NCI-H1048 (cell line): ENCODE measurements around the gene FGF9.
A peak's percentile ranks its signal among the peaks of the same experiment; 100 is the strongest.

Experiments used
- DNase-seq: peaks from one replicate; lab custom pipeline; 2025; lab: John Stamatoyannopoulos, UW

FGF9 gene

DNA sequence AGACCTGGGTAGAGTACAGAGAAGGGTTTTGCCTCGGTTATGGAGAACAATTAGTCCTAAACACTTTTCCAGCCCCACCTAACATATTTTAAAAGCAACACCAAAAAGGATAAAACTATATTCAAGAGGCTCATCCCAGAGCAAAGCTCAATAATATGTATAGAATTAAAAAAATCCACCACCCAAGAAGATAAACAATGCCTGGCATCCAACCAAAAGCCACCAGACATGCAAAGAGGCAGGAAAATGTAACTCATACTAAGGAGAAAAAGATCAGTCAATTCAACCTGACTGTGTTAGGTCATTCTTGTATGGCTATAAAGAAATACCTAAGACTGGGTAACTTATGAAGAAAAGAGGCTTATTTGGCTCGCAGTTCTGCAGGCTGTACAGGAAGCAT, 39.3 kb downstream of the FGF9 start:
- DNase-seq, result no peak

DNA sequence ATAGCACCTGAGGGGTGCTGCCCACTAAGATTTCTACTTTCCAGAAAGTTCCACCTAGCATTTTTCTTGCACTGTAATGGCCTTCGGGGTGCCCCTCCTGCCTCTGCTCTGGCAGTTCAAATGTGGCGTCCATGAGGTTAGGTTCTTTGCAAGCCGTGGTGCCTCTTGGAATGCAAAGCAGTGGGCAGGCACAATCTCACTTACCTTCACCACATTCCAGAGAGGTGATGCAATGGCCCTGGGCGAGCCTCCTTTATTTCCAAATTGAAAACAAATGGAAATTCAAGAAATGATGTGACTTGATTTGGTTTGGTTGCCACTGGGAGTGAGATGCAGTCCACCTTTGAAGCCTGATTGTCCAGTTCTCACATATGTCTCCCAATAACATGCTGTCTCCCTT, 46.9 kb downstream of the FGF9 start:
- peak; percentile 1 for DNase-seq

DNA sequence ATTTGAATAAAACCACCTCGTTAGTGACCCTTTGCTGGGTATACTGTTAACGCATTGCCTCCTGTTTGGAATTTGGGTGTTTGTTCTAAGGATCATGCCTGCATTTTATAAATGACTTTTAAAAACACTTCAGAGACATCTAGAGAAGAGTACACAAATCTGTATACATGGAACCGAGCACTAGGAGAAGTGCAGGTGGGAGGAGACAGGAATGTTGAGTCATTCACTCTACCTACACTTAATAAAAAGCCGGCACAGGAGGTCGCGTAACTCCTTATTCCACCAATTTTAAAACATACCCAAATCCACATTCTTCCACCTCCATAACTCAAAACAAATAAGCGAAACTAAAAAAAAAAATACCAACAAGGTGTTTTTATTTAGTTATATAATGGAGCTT, 48.6 kb downstream of the FGF9 start:
- no peak for DNase-seq

DNA sequence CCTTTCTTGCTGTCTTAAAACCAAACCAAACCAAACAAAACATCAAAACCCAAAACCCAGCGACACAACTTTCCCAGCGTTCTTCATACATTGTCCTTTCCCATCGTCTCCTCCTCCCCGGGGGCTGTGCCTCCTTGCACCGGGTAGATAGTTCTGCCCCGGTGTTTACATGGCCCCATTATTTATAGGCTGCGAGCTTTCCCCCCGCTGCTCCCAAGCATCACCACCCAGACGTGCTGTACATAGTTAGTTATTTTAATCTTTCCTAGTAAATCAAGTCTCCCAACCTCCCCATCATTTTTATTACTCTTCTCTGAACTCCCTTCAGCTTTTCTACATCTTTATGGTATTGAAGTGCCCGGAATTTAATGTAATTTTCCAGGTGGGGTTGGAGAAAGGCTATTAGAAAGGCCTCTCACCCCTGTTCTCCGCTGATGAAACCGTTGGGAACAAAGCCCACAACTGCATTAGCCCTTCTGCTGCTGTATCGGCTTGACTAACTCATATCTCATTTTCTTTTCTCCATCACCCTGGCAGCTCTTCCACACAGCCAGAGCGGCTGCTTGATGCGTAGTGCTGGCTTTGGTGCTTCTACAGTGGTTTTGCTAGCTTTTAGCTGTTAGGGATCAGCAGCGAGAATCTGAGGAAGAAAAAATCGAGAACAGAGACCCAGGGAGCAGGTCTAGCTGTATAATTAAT, 53.1 kb downstream of the FGF9 start:
- DNase-seq, result no peak

DNA sequence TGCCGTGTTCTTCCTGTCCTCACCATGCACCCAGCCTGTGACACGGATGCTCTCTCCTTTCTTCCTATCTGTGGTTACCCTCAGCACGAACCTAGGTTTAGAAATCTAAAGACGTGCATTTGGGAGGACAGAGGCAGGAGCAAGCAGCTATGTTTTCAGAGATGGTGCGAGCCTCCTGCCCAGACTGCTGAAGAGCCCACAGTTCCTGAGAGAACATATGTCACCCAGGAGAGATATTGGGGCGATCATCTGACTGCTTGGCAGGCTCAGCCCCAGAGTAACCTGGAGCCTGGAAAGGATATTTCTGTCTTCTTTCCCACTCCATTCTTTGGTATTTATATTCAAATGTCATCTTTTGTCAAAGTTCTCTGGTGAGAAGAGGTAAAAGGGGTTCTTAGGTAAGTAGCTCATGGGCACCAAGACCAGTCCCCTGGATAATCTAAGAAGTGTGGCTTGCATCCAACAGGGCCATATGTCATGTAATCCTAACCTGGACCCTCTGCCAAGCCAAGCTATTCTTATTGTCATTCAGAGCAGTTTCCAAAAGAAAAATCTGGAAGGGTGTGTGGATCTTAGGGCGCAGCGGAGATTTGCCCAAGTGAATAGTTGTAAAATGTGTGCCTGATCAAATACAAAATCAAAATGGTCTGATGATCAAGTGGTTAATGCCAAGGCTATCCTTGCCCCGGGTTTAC, 59.5 kb downstream of the FGF9 start:
- DNase-seq, result no peak

DNA sequence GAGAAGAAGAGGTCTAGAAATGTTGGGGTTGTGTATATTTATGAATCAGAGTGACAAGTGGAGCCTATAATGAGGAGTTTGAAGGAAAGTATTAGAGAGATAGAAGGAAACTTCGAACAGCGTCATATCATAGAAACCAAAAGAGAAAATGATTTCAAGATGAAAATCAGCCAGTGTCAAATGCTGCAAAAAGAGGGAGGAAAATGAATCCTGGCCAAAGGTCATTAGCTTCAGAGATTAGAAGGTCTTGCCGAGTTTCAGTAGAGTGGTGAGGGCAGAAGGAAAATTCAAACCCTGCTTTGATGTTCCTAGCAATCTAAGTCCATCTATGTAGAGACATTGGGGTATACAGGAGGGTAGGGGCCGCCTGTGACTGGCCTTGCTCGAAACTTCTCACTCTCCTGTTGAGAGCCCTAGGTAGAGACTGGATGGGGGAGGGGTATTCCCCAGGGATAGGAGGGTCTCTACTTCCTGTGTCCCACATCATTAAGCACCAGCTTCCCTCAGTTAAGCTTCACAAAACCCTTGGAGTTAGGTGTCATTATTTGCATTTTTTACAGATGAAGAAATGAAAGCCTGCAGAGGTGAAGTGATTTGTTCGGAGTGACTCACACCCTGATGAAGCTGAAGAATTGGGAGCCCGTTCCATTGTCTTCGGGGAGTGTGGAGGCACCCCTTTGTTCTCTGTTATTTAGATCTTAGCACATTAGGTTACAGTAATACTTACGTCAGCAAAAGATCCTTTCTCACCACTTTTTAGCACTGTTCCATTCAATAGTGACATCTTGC, 62.8 kb downstream of the FGF9 start:
- DNase-seq, result no peak

DNA sequence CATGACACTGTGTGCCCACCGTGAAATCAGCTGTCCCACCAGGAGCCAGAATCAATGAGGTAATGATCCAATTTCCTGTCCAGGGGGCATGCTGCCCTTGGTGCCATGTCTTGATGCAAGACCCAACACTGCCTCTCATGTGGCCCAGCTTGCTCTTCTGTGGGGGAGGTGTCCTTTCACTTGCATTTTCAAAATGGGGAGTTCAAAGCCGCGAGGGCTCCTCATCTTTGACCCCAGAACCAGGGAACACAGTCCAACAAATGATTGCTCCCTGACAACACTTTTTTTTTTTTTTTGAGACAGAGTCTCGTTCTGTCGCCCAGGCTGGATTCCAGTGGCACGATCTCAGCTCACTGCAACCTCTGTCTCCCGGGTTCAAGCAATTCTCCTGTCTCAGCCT, 64.1 kb downstream of the FGF9 start:
- no peak for DNase-seq

DNA sequence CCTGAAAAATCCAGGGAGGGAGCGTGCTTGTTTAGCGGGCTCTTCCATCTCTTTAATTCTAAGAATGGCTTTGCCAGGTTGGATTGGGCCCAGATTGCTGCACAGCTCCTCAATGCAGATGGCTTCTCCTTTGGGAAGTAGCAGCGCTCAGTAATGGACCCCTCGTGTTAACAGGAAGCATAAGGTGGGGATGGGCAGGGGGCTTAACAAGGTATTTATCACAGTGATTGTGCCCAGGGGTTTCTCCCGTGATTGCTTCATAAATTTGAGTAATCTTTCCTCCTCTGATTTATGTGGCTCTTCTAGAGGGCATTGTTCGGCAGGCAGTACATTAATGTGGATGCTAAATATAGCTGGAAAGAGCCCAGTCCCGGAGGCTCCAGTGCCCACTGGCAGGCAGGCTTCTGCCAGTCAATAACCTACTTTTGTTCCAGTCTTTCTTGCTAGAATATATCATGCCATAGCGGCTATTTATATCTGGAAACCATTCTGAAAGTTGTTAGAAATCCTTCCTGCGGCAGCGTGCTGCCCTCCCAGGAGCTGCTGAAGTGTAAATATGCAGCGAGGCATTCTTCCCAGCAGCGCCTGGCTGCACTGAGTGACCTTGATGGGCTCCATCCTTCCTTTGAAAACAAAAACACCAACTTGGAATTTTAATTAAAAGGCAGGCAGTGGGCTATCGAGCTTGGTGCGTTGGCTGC, 65.0 kb downstream of the FGF9 start:
- DNase-seq, result no peak

DNA sequence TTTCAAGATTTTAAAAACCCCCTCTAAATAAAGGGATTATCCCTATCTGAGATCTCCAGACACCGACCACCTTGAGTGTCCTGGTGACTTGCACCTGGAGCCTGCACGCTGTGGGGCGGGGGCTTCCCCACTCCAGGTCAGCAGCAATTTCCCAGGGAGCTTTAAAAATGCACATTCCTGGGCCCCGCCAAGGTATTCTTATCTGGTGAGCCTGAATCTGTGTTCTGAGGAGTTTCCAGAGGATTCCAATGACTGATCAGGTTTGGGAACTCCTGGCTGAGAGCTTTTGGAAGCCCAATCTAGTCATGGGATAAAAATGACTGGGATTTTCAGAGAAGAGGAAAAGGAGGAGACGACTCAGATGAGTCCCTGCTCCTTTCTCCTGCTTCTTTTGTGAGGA, 66.1 kb downstream of the FGF9 start:
- no peak for DNase-seq

DNA sequence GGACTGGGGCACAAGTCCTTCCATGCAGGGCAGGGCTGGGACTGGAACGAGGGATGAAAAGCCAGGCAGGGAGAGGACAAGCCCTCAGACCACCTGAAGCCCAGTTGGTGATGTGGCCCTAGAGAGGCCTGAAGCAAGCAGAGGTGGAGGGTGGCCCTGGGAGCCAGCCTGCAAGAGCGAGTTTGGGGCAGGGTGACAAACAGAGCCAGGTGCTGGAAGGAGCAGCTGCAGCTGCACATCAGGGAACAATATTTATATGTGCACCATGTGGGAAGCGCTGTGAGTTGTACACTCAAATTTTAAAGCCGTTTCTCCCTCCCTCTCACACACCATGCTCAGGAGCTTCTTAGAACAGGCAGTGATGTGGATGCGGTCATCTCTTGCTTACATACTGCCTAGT, 67.8 kb downstream of the FGF9 start:
- no peak for DNase-seq

DNA sequence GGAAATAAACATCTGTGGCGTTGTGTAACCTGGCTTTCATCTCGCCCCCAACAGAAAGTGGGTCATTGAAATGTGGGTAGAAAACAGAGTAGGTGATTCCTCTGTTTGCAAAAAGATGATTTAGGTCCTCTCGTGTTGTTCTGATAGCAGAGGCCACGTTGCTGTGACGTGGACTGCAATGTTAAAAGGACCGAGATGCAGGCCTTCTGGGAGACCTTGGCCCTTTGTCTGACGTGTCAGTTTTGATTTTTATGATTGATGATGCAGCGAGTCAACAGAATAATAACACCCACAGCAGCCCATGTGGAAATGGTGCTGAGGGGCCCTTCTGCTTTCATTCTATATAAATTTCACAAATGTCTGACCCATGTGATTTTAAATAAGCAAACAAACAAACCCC, 68.9 kb downstream of the FGF9 start:
- no peak for DNase-seq

DNA sequence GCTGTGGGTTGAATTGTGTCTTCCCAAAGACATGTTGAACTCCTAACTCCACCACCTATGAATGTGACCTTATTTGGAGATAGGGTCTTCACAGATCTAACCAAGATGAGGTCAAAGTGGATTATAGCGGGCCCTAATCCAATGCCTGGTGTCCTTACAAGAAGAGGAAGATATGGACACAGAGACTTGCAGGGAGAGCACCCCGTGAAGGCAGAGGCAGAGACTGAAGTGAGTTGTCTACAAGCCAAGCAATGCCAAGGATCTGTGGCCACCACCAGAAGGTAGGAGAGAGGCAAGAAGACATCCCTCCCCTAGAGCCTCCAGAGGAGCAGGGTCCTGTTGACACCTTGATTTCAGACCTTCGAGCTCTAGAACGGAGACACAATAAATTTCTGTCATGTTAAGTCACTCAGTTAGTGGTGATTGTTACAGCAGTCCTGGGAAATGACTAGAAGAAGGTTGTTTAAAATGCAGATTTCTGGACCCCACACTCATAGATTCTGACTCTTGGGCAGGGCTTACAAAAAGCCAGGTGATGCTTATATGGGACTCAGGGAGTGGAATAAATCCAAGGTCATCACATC, 70.6 kb downstream of the FGF9 start:
- no peak for DNase-seq

DNA sequence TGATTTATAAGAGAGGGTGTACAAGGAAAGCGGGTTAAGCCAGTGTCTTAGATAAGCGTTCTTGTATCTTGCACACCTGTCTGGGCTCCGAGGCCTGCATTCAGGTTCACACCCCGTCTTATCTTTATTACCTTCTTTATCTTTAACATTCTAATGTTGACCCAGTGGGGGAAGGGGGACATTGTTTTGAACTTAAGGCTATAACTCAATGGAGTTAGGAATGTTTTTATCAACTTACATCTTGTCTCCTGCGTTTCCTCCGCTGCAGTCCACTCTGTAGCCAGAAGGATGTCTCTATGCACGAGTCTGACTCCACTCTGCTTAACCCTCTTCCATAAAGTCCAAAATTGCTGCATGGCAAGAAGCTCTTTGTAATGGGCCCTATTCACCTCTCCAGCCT, 71.2 kb downstream of the FGF9 start:
- no peak for DNase-seq

DNA sequence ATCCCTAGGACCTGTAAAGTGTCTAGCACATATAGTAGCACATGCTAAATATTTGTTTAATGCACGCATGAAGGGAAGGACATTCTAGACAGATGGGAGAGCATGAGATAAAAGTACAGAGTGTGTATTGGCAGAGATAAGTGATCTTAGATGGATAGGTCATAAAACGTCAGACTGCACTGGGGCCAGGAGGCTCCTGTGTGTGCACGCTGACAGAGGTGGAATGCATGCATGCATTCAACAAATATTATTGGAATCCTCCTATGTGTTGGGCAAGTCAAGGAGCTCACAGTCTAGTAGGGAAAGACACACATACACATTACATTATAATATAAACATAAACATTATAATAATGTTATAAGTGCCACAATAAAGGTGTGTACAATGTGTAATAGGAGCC, 73.3 kb downstream of the FGF9 start:
- no peak for DNase-seq

DNA sequence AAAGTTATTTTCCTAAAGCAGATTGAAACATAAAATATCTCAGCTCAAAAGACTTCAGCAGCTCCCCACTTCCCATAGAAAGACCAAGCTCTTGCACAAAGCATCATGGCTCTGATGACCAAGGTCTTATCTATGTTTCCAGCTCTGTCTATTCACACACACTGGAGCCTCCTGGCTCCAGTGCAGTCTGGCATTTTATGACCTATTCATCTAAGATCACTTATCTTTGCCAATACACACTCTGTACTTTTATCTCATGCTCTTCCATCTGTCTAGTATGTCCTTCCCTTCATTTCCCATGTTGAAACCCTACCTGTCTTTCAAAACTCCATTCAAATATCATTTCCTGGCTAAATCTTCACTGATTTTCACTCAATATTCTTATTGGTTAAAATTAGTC, 74.4 kb downstream of the FGF9 start:
- no peak for DNase-seq

DNA sequence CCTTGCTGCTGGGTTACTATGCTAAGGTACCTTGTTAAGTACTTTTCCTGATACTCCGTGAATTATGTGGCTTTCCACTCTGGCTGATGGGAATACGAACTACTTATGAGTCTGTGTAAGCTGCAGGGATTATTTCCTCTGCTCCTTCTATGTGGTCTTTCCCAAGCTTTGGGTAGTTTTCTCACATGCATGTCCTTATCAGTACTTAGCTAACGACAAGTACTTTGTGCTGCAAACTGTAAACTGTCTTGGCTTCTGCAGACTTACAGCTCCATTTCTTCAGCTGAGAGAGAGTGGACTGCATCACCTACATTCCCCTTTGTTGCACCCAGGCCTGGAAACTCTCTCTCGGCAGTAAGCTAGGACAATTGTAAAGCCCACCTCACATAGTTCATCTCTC, 76.6 kb downstream of the FGF9 start:
- DNase-seq, result no peak

DNA sequence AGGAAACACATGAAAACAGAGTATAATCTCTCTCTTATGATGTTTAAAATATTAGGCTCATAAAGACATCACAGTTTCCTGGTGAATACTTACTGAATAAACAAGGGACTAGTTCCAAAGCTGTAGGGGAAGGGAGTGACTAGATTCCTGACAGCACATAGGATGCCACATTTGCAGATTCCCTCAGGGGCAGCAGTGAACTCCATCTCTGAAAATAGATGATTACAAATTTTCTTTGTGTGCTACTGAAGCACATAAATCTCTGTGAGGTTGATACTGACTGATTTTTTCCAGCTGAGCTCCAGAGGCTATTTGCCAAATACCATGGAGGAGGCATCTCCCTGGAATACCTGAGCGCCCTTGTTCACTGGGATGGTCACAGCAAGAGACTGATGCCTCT, 77.3 kb downstream of the FGF9 start:
- no peak for DNase-seq

DNA sequence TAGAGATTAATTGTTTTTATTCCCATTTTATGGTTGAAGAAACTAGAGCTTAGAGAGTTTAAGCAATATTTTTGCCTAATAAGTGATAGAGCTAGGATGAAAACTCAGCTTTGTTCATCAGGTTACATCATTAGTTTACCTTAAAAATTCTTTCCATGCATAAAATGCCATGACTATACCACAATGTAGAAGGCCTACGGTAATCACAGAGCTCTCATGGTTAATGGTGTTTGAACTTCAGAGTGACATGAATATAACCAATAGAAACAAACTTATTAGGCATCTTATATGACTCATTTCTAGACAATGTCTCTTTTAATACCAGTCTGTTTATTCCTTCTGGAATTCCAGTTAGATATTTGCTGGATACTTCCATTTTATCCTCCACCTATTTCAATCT, 78.5 kb downstream of the FGF9 start:
- DNase-seq, result no peak

DNA sequence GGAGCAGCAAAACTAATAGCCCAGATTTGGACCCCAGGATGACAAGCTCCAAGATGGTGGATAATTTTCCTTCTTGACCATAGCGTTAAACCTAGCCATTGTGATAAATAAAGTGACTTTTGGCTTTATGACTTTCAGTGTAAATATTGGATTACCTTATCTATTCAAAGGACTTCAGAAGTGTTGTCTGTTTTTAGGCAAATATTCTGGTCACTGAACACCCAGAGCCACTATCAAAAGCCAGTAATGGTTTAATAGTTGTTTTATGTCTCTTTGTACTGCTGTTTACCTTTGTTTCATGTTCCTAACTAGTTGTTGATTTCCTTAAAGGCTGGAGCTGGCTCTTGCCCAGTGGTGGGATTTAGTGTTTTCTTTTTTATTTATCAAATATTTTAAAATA, 81.6 kb downstream of the FGF9 start:
- DNase-seq, result no peak

DNA sequence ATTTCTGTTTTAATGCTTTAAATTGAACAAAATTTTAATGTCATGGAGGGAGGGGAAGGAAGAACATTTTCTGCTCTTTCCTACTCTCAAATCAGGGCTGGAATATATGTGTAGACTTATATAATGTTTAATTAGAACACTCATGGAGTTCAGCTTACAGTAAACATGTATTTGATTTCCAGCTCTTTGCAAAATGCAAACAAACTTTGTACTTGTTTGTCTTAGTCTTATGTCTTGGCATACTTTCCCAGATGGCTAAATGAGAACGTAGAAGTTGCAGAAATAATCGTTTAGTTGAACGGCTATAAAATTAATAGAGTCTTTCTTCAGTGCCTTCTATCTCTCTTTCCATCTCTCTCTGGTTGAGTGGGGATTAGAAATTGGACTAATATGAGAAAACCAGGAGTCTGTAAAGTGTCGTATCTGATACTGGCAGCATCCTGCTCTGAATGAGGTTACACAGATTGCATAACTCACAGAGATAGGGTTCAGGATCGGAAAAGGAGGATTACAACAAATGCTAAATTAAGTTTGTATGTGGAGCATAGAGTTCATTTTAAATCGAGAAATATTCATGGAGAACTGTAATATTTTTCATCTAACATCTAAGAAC, 82.3 kb downstream of the FGF9 start:
- DNase-seq, result no peak
